HG03135 (cell line): ENCODE results near the gene HMGCLL1.

Experiments
- ATAC-seq: cut with Tn5 transposase; IDR thresholded peaks from one replicate; pipeline ENCODE4 v1.9.1; 2021; ENCODE audit warnings: mild to moderate bottlenecking, moderate library complexity; ENCODE audit not compliant: unreplicated experiment

Gene HMGCLL1

DNA sequence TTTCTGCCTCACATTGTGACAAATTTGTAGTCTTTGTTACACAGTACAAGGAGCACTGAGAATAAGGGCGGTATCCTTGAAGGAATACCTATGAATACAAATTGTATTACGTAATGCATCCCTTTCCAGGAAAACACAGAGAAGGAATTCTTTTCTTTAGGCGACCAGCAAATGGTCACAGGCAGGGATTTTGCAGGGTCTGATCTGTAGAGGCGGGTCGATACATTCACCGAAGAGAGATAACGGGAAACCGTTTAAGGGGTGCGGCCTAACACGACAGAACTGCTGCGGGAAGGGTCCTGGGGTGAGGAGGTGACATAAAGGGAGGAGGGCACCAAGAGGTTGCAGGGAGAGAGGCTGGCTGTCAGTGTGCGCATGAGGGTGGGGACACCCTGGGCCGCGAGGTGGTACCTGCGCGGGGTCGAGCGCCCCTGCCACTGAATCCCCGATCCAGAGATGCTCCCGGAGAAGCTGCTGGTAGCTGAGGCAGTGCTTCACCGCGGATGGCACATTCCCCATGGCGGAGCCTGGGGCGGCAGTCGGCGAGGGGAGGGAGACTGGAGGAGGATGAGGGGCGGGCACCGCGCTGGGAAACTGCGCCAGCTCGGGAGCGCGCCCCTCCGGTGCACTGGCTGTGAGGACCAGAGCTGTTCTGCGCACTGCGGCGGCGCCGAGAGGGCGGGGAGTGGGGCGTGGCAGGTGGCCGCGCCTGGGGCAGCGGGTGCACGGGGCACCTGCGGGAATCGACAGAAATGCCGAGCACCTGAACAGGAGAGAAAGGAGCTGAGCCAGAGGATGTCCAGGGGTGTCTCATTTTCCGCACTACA, at the start of gene HMGCLL1:
HMGCLL1 (minus strand) TSS at position 656 of the 827 bp plus-strand sequence; CDS start at position 519, 137 bp downstream.
- ATAC-seq = no peak

- no peak for ATAC-seq
Observed at GRCh38 chr6:55621993-55622392, 43.0 kb upstream of the HMGCLL1 start.

DNA sequence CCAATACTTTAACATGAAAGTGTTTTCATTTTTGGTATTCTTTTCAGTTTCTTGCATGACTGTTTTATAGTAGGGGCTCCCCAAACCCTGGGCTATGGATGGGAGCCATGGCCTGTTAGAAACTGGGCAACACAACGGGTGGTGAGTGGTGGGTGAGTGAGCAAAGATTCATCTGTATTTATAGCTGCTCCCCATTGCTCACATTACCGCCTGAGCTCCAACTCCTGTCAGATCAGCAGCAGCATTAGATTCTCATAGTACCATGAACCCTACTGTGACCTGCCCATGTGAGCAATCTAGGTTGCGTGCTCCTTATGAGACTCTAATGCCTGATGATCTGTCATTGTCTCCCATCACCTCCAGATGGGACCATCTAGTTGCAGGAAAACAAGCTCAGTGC, 42.3 kb upstream of the HMGCLL1 start:
- ATAC-seq = no peak

GRCh38 chr6:55617272-55617671, 38.3 kb upstream of the HMGCLL1 start:
- ATAC-seq = peak; percentile 62

GRCh38 chr6:55604021-55604420, 25.0 kb upstream of the HMGCLL1 start:
- no peak for ATAC-seq

- ATAC-seq = no peak
Observed at GRCh38 chr6:55601120-55601519, 22.1 kb upstream of the HMGCLL1 start.

DNA sequence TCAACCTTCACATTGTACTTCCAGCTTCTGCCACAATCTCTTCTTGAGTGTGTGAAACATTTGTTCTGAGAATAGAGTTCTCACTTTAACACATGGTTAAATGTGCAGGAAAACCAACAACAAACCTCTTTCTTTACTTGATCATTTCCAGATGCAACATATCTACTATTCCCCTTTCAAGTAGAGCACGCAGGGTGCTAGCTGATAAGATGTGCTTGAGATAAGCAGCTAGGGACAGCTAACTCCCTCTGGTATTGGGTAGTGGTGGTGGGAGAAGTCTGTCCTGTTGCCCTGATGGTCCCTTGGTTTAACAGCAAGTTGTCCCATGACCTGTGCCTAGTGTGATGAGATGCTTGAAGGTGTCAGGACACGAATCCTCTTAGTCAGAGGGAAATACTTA, 15.4 kb upstream of the HMGCLL1 start:
- ATAC-seq = no peak

- no peak for ATAC-seq
Observed at GRCh38 chr6:55584654-55585354, 5.8 kb upstream of the HMGCLL1 start.

- ATAC-seq = no peak
Observed at GRCh38 chr6:55576811-55577210, 2.2 kb downstream of the HMGCLL1 start.

DNA sequence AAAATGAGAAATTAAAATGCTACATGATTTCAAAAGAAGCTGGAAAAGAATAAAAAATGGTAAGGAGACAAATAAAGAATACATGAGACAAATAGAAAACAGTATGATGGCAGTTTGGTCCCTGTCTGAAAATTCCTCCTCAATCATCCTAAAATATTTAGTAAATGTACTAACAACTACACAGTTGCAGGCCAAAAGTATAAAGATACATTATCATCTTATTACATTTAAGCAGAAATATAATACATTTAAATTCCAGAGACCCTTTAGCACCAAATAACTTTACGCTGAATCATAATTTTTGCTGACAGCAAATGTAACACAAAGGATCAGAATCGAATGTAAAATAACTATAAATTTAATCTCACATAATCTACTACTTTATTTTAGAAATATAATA, 4.4 kb downstream of the HMGCLL1 start:
- no peak for ATAC-seq

DNA sequence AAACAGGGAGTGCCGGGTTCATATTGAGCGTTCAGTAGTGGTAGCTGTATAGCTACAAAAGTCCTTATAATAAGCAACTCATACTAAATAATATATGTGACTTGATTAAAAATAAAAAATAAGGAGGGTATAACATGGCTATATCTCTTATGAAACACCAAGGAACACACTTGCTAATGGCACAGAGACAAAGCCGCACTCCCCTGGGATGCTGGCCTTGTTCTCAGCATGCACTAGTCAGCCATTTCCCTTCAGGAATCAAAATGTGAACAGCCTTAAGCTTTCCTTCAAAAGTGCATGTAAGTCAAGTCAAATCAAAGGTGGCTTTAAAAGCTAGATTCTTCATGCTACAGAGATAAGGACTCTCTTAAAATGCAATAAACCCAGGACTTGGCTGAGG, 9.4 kb downstream of the HMGCLL1 start:
- ATAC-seq = no peak

GRCh38 chr6:55568808-55569439, 10.1 kb downstream of the HMGCLL1 start:
- no peak for ATAC-seq

- ATAC-seq = no peak
Observed at GRCh38 chr6:55567558-55567957, 11.4 kb downstream of the HMGCLL1 start.

DNA sequence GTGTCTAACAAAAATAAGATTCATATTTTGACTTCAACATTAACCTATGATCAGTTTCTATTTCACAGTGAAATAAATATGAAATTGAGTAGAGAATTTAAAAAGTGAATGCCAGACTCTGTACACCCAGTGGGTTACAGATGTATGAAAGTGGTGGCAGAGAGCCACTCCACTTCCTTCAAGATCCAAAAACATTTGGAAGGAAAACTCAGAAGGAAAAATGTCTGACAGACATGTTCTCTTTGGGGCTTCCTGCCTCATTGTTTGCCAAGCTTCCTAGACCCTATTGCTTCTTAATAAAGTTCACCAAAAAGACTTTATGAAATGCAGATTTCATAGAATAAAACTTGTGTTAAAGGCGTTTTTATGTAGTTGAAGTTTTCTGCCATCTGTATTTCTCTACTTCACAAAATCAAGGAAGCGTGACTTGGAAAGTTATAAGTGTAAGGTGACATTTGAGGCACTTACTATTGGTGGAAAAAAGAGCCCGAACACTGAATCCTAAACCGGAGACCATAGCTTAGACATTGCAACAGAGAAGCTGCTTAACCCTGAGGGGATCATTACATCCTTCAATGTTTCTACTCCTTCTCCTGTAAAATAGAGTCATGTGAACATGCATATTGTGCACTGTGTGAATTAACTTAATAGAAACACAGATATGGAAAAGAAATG, 12.8 kb downstream of the HMGCLL1 start:
- no peak for ATAC-seq

GRCh38 chr6:55562318-55562717, 16.7 kb downstream of the HMGCLL1 start:
- ATAC-seq = no peak

DNA sequence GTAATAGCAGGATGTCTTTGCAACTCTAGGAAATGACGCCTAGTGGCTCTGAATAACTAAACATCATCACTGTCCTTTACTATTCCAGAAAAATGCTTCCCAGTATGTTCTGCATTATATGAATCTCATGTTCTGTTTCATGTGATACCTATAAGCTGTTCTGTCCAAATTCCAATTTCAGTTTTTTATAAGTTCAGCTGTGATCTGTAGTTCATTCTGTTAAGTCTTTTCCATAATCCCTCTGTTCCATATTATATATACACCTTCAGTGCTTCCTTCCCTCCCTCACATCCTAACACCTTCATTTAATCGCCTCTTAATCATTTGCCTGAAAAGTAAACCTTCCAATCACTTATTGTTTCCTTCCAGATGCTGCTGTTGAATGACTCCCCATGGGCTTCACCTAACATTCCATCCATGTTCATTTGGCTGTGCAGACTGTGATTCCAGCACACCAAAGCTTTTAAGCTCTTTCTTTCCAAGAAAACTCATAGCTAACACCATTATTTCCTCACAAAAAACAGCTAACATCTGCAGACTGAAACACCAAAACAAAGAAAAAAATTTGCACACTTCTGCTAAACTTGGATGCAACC, 18.6 kb downstream of the HMGCLL1 start:
- no peak for ATAC-seq

DNA sequence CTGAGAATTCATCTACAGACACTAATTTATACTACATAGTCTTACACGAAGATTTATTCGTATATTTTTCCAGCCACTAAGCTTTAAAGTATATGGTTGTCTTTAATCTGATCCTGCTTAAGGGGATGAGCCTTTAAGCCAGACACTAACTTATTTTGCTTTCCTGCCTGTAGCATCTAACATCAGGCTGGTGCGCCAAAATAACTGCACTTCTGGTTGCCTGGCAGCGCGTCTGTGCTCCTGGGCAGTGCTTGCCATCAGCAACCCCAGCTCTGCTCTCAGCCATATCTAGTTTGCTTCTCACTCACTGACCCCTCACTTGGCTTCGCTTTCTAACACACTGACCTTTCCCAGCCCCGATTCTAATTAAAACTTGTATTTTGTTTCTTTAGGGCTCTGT, 21.8 kb downstream of the HMGCLL1 start:
- ATAC-seq = no peak

DNA sequence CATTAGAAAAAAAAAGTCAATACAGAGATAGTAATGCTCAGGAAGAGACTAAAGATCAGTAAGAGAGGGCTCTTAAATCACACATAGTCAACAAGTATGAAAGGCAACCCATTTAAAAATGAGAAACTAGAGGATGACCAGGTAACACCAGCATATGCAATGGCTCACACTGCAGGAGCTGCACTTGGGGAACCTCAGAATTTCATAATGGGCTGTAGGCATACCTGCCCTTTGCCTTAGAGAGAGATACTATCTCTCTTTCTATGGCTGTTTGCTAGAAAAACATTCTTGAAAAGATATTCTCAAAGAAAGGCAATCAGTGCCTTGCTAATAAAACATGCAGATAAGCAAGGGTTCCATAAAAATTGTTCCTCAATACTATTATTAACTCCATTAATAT, 33.2 kb downstream of the HMGCLL1 start:
- ATAC-seq = no peak

DNA sequence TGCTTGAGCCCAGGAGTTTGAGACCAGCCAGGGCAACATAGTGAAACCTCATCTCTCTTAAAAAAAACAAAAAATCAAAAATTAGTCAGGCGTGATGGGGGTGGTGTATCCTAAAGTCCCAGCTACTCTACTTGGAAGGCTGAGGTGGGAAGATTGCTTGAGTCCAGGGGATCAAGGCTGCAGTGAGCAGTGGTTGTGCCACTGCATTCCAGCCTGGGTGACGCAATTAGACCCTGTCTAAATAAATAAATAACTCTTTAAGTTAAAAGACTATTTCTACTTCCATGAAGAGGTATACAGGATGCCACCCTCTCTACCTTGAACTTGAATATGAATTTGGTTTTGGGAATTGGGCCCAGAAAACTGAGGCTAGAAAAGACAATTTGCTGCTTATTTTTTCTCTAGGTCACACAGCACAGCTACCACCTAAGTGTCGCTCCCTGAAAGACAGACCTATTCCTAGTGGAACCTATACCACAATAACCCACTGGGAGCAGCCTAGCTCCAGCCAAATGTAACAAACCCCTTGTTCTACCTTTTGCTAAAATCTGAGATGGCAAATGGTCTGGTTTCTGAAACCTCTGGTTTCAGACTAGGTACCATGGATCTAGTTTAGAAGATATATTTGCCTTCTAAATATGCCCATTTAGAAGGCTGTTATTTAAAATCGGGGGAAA, 35.2 kb downstream of the HMGCLL1 start:
- no peak for ATAC-seq

DNA sequence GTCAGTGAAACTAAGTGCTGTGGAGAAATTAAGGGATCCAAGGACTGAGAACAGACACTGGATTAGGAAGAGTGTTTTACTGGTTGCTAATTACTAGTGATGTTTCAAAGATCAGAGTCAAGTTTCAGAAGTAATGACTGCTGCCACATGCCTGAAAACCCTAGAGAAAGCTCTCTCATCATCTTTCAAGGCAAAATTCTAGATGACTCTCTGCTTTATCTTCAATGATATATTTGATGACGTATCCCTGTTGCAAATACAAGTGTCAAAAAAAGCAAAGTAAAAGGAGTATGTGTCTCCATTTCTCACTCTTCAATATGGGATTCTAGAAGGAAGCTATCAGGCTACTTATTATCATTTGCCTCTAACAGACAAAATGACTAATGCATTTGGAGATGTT, 38.0 kb downstream of the HMGCLL1 start:
- ATAC-seq = no peak
